K562 (cell line): ENCODE data around the gene RAI1.

Source experiments
- GATAD2A ChIP-seq: fragments of 450-650 bp; IDR thresholded peaks from 2 replicates; pipeline ENCODE4 v1.6.1; 2017
- MTF1 ChIP-seq: fragments of 250-450 bp; sonication (Bioruptor Pico); IDR thresholded peaks from 2 replicates; pipeline ENCODE4 v1.9.0; 2021; ENCODE audit warnings: moderate library complexity, mild to moderate bottlenecking, inconsistent platforms, borderline replicate concordance
- POLR2A ChIP-seq: fragments of 450-650 bp; conservative IDR thresholded peaks from 2 replicates; pipeline ENCODE4 v1.6.1; 2016
- POLR2H ChIP-seq: IDR thresholded peaks from 2 replicates; pipeline ENCODE4 v1.6.1; 2016; ENCODE audit warnings: missing genetic modification characterization, low read depth, mild to moderate bottlenecking, control low read depth, missing compliant biosample characterization, moderate library complexity
- SRSF9 ChIP-seq: fragments of 200-400 bp; formaldehyde crosslinking; IDR thresholded peaks from 2 replicates; pipeline ENCODE4 v1.6.1; 2017; ENCODE audit warnings: low read depth, low read length, borderline replicate concordance
- ZFX ChIP-seq: sonication (generic); formaldehyde crosslinking; IDR thresholded peaks from 2 replicates; pipeline ENCODE4 v1.8.0; 2022; ENCODE audit warnings: mild to moderate bottlenecking, missing genetic modification reagents, moderate library complexity
- TF ChIP-seq, protein P1 (sequence below): sonication (generic); formaldehyde crosslinking; IDR thresholded peaks from 2 replicates; pipeline ENCODE4 v1.8.1; 2023; ENCODE audit warnings: mild to moderate bottlenecking, missing genetic modification reagents

DNA sequence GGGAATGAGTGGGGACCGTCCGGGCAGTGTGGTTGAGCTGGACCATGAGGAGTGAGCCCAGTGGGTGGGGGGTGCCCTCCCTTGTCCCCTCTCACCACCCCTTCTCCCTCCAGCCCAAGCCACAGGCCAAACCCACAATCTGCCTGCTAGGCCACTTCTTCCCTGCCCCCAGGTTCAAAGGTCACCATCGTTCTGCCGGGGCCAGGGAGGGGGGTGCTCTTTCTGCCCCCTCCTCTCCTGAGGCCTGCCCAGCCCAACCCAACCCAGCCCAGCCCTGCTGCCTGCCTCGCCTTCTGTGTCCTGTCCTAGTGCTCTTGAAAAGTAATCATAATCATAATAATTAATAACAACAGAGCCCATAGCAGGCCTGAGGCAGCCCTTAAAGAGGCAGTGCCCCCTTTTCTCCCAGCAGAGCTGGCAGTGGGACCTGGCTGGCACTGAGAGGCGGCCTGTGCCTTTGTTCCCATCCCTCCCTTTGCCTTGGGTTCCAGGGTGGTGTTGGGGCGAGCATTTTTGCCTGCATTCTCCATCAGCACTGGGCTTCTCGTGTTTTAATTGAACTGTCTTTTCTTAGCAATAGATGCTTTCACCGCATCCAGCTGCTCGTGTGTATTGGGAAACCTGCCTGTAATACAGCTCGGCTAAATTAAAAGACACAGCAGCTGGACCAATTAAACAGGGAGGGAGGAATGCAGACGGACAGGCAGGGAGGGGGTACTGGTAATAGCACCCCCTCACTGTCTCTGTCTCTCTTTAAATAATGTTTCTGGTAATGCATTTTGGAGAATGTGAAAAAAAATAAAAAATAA, 108.8 kb downstream of the RAI1 start:
- TF ChIP-seq POLR2A, result no peak
- TF ChIP-seq ZFX (CRISPR knock-in tag), result no peak
- no peak for TF ChIP-seq MTF1 (CRISPR knock-in tag)
- TF ChIP-seq, protein P1, sequence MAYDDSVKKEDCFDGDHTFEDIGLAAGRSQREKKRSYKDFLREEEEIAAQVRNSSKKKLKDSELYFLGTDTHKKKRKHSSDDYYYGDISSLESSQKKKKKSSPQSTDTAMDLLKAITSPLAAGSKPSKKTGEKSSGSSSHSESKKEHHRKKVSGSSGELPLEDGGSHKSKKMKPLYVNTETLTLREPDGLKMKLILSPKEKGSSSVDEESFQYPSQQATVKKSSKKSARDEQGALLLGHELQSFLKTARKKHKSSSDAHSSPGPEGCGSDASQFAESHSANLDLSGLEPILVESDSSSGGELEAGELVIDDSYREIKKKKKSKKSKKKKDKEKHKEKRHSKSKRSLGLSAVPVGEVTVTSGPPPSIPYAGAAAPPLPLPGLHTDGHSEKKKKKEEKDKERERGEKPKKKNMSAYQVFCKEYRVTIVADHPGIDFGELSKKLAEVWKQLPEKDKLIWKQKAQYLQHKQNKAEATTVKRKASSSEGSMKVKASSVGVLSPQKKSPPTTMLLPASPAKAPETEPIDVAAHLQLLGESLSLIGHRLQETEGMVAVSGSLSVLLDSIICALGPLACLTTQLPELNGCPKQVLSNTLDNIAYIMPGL (CRISPR knock-in tag), result no peak
- no peak for TF ChIP-seq SRSF9
- TF ChIP-seq POLR2H (tag), result no peak
- TF ChIP-seq GATAD2A, result no peak
